ENCODE data around the gene STAG1.
"Not testable (repeated sequence)": the region's sequence is repeated elsewhere in the genome, so short reads cannot be mapped to it uniquely, and the experiment has no call there.

The STAG1 gene

DNA sequence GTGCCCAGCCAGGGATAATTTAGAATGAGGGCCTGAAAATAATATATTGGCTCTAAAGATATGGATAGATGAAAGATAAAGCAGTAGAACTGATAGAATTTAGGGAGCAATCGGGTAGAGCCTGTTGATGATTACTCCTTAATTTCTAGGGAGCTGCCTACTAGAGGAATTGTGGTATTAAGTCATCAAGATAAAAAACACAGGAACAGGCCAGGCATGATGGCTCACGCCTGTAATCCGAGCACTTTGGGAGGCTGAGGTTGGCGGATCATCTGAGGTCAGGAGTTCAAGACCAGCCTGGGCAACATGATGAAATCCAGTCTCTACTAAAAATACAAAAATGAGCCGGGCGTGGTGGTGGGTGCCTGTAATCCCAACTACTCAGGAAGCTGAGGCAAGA, 371.6 kb downstream of the STAG1 start:
- FAIRE-seq (no peak), DNase-seq (ENCODE audit: insufficient read length, low spot score) (no peak)
- TF ChIP-seq PAX5 (IDR thresholded peaks at IDR 0.05; ENCODE audit: insufficient read depth, low read length, severe bottlenecking) (no peak), TAF1 (IDR thresholded peaks at IDR 0.05; ENCODE audit: low read depth, low read length) (no peak), SPI1 (IDR thresholded peaks at IDR 0.05; ENCODE audit: low read depth, low read length) (no peak), POLR2A (IDR thresholded peaks at IDR 0.05; ENCODE audit: low read depth, low read length) (no peak)

DNA sequence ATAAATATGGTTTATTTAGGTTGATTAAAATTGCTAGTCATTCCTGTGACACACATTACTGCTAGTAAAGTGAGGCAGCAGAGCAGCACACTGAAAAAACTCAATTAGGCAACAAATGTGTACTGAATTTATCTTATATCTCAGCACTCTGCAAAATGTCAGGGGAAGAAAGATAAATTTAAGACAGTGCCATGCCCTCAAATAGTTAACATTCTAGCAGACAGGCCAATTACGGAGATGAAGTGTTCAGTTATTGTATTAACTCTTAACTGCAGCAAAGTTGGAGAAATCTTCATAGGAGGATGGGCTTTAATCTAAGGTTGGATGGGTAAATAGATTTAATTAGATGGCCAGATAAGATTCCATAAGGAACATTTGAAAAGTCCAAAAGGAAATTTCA, 374.2 kb downstream of the STAG1 start:
- no peak for FAIRE-seq
- no peak for DNase-seq (ENCODE audit: insufficient read length, low spot score)
- TF ChIP-seq TAF1 (IDR thresholded peaks at IDR 0.05; ENCODE audit: low read depth, low read length): no peak
- TF ChIP-seq POLR2A (IDR thresholded peaks at IDR 0.05; ENCODE audit: low read depth, low read length): no peak
- no peak for TF ChIP-seq POU2F2 (IDR thresholded peaks at IDR 0.05; ENCODE audit: low read depth, low read length)
- TF ChIP-seq PAX5 (IDR thresholded peaks at IDR 0.05; ENCODE audit: insufficient read depth, low read length, severe bottlenecking): no peak
- no peak for TF ChIP-seq SPI1 (IDR thresholded peaks at IDR 0.05; ENCODE audit: low read depth, low read length)
- no peak for TF ChIP-seq POLR2AphosphoS5 (IDR thresholded peaks at IDR 0.05; ENCODE audit: low read depth, low read length)

DNA sequence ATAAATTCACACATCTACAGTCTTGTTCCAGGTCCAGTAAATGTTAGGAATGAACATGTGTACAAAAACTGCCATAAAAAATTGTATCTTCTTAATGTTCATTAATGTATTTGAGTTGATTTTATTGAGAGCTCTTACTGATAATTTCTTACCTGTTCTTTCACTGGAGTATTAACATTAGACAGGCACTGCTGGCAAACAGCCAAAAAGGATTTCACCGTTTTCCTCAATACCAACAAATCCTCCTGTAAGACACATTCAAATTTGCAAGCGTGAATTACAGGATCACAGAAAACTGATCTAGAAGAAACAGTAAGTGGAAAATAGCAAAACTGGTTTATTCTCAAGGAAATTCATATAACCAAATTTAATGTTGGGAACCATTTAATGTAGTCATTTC, 374.7 kb downstream of the STAG1 start:
- FAIRE-seq (no peak), DNase-seq (ENCODE audit: insufficient read length, low spot score) (no peak)
- TF ChIP-seq TAF1 (IDR thresholded peaks at IDR 0.05; ENCODE audit: low read depth, low read length) (no peak), PAX5 (IDR thresholded peaks at IDR 0.05; ENCODE audit: insufficient read depth, low read length, severe bottlenecking) (no peak), POU2F2 (IDR thresholded peaks at IDR 0.05; ENCODE audit: low read depth, low read length) (no peak), POLR2AphosphoS5 (IDR thresholded peaks at IDR 0.05; ENCODE audit: low read depth, low read length) (no peak), POLR2A (IDR thresholded peaks at IDR 0.05; ENCODE audit: low read depth, low read length) (no peak), SPI1 (IDR thresholded peaks at IDR 0.05; ENCODE audit: low read depth, low read length) (no peak)

DNA sequence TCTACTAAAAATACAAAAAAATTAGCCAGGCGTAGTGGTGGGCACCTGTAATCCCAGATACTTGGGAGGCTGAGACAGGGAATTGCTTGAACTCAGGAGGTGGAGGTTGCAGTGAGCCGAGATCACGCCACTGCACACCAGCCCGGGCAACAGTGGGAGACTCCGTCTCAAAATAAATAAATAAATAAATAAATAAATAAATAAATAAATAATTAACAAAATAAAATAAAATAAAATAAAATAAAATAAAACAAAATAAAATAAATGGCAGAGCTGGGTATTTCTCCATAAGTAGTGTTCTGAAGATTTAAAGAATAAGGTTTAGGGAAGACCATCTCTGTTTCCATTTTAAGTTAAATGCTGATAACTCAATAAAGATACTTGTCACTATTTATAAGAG, 376.4 kb downstream of the STAG1 start:
- DNase-seq (ENCODE audit: insufficient read length, low spot score); FAIRE-seq: not testable (repeated sequence)

DNA sequence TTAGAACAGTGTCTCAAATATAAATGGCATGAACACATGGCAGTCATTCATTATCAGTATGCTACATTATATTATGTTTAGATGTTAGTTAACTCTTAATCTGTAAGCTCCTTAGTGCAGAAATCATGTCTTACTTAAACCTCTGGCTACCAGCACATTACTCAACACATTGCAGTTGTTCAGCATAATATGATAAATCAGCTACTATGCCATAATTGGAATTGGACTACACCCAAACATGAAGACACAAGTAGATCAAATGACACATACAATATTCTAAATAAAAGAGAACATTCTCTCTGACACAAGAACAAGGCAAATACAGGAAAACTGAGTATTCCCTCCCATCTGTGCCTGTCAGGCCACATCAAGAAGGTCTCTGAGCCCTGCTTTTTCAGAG, 385.9 kb downstream of the STAG1 start:
- DNase-seq (ENCODE audit: insufficient read length, low spot score) (no peak), FAIRE-seq (peak; percentile 43)
- no peak for TF ChIP-seq POLR2AphosphoS5 (IDR thresholded peaks at IDR 0.05; ENCODE audit: low read depth, low read length)
- no peak for TF ChIP-seq PAX5 (IDR thresholded peaks at IDR 0.05; ENCODE audit: insufficient read depth, low read length, severe bottlenecking)
- TF ChIP-seq SPI1 (IDR thresholded peaks at IDR 0.05; ENCODE audit: low read depth, low read length): no peak
- TF ChIP-seq POLR2A (IDR thresholded peaks at IDR 0.05; ENCODE audit: low read depth, low read length): no peak
- TF ChIP-seq TAF1 (IDR thresholded peaks at IDR 0.05; ENCODE audit: low read depth, low read length): no peak
- no peak for TF ChIP-seq POU2F2 (IDR thresholded peaks at IDR 0.05; ENCODE audit: low read depth, low read length)

DNA sequence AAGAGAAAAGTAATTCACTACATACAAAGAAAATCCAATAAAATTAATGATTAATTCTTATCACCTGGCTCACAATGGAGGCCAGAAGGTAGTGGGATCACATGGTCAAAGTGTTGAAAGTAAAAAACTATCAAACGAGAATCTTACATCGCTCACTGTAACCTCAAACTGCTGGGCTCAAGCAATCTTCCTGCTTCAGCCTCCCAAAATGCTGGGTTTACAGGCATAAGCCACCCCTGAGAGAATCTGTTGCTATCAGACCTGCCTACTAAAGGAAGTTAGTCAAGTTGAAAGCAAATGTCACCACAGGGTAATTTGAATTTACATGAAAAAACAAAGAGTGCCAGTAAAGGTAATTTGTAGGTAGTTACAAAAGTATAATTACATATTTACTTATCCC, 398.7 kb downstream of the STAG1 start:
- FAIRE-seq: peak; percentile 65
- no peak for DNase-seq (ENCODE audit: insufficient read length, low spot score)

DNA sequence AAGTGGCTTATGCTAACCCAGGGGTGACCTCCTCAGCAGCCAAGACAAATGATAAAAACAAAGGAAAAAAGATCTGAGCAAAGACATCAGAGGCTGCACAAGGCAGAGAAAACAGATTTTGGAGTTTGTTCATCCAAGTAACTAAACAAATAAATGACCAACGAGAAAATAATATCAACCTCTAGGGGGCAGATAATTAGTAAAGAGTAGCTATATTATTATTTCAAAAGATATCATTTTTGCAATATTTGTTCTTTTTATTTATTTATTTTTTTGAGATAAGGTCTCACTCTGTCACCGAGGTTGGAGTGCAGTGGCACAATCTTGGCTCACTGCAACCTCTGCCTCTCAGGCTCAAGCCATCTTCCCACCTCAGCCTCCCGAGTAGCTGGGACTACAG, 400.3 kb downstream of the STAG1 start:
- no peak for FAIRE-seq
- no peak for DNase-seq (ENCODE audit: insufficient read length, low spot score)
- TF ChIP-seq PAX5 (IDR thresholded peaks at IDR 0.05; ENCODE audit: insufficient read depth, low read length, severe bottlenecking) (no peak), POLR2A (IDR thresholded peaks at IDR 0.05; ENCODE audit: low read depth, low read length) (no peak), SPI1 (IDR thresholded peaks at IDR 0.05; ENCODE audit: low read depth, low read length) (no peak), POLR2AphosphoS5 (IDR thresholded peaks at IDR 0.05; ENCODE audit: low read depth, low read length) (no peak), TAF1 (IDR thresholded peaks at IDR 0.05; ENCODE audit: low read depth, low read length) (no peak)

More for the DNA sequence above, 398.7 kb downstream of the STAG1 start:
- TF ChIP-seq POLR2AphosphoS5 (IDR thresholded peaks at IDR 0.05; ENCODE audit: low read depth, low read length) (no peak), TAF1 (IDR thresholded peaks at IDR 0.05; ENCODE audit: low read depth, low read length) (no peak)

DNA sequence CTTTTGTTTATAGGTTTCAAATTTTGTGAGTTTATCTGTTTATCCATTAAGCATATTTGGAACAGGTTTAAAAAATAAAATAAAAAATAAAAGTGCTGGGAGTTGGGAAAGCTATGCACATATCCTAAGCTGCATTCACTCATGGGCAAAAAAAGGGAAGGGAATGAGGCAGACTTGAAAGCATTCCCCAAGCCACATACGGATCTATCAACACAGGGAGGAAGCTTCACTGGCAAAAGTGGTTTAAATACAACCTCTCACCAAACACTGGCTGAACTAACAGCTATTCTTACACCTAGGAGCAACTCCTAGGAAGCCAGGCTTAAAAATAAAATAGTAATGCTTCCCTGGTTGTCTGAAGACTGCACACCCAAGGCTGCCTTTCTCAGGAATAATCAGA, 400.8 kb downstream of the STAG1 start:
- FAIRE-seq: no peak
- DNase-seq (ENCODE audit: insufficient read length, low spot score): no peak
- no peak for TF ChIP-seq POLR2A (IDR thresholded peaks at IDR 0.05; ENCODE audit: low read depth, low read length)
- no peak for TF ChIP-seq PAX5 (IDR thresholded peaks at IDR 0.05; ENCODE audit: insufficient read depth, low read length, severe bottlenecking)

DNA sequence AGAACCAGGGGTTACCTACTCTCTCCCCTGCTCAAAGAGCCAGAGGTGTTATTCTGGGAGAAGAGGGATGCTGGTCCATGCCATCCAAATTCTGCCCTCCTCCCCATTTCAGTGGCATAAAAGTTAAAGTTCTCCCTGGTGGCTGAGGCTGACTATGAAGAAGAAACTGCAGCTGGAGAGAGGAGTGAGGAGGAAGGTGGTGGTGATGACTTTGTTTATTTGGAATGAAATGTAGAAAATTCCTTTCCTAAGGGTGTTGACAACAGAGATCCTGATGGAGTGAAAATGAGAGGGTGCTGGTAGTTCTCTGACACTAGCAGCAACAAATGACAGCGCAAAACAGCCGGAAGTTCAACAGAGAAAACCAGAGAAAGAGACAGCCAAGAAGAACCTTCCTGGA, 401.6 kb downstream of the STAG1 start:
- DNase-seq (ENCODE audit: insufficient read length, low spot score): no peak
- FAIRE-seq: no peak
- TF ChIP-seq PAX5 (IDR thresholded peaks at IDR 0.05; ENCODE audit: insufficient read depth, low read length, severe bottlenecking) (no peak), POLR2AphosphoS5 (IDR thresholded peaks at IDR 0.05; ENCODE audit: low read depth, low read length) (no peak), POLR2A (IDR thresholded peaks at IDR 0.05; ENCODE audit: low read depth, low read length) (no peak), POU2F2 (IDR thresholded peaks at IDR 0.05; ENCODE audit: low read depth, low read length) (no peak), SPI1 (IDR thresholded peaks at IDR 0.05; ENCODE audit: low read depth, low read length) (no peak), TAF1 (IDR thresholded peaks at IDR 0.05; ENCODE audit: low read depth, low read length) (no peak)

DNA sequence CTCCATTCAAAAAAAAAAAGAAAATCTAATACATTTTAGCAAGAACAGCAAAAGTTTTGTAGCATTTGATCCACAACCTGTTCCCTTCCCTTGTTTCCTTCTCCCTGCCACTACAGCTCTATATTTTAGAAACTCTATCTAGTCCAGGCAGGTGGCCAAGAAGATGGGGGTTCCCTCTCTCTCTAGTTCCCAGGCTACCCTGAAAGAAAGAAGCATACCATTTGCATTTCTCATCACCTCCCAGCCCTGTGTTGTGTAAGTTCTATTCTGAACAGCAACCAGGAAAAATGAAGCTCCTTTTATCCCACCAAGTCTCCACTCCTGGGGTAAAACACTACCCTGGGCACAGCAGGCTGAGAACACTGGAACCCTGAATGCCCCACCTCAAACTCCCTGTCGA, 402.0 kb downstream of the STAG1 start:
- no peak for DNase-seq (ENCODE audit: insufficient read length, low spot score)
- FAIRE-seq: no peak
- no peak for TF ChIP-seq SPI1 (IDR thresholded peaks at IDR 0.05; ENCODE audit: low read depth, low read length)

DNA sequence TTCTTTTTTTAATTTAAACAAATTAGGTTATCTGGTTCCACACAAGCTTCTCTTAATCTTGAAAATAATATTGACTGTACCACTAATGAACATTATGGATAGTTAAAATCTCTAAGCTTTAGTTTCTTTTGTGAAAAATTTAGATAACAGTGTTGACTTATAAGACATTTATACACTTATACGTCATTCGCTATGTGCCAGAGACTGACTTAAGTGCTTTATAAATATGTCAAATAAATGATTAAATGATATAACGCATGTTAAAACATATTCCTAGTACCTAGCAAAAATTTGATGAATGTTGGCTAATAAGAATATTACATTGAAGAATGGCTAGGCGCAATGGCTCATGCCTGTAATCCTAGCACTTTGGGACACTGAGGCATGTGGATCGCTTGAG, 405.7 kb downstream of the STAG1 start:
- DNase-seq (ENCODE audit: insufficient read length, low spot score) (no peak), FAIRE-seq (no peak)
- TF ChIP-seq PAX5 (IDR thresholded peaks at IDR 0.05; ENCODE audit: insufficient read depth, low read length, severe bottlenecking) (no peak), TAF1 (IDR thresholded peaks at IDR 0.05; ENCODE audit: low read depth, low read length) (no peak), SPI1 (IDR thresholded peaks at IDR 0.05; ENCODE audit: low read depth, low read length) (no peak), POU2F2 (IDR thresholded peaks at IDR 0.05; ENCODE audit: low read depth, low read length) (no peak), POLR2AphosphoS5 (IDR thresholded peaks at IDR 0.05; ENCODE audit: low read depth, low read length) (no peak), POLR2A (IDR thresholded peaks at IDR 0.05; ENCODE audit: low read depth, low read length) (no peak)

Measured in GM12891 (cell line).